Neural progenitor cell (in vitro differentiated cells): Measurements from ENCODE around the gene DCST1. TPM values are rescaled to one million over a fixed set of nuclear protein-coding genes. Genes with fewer than 3 reads are reported as not detected.

Source experiments
- DNase-seq: peaks from one replicate; pipeline ENCODE4 v3.0.0-alpha.2; 2016; ENCODE audit warnings: low spot score
- H2AFZ ChIP-seq: fragments of 200-600 bp; sonication (generic); replicated peaks from 2 replicates; pipeline ENCODE4 v1.6.1; 2016; ENCODE audit warnings: antibody characterized with exemption
- H3F3A ChIP-seq: fragments of 200-600 bp; sonication (generic); 2 replicates; pipeline ENCODE4 v1.6.1; 2016; ENCODE audit warnings: antibody characterized with exemption, low read depth
- H3K27ac ChIP-seq: fragments of 200-600 bp; sonication (generic); 2 replicates; pipeline ENCODE4 v1.5.1; 2016; ENCODE audit warnings: mild to moderate bottlenecking
- H3K27me3 ChIP-seq: fragments of 200-600 bp; sonication (generic); 2 replicates; pipeline ENCODE4 v1.6.1; 2016; ENCODE audit warnings: mild to moderate bottlenecking, moderate library complexity
- H3K36me3 ChIP-seq: fragments of 200-600 bp; sonication (generic); 2 replicates; pipeline ENCODE4 v1.5.1; 2016
- H3K4me1 ChIP-seq: fragments of 200-600 bp; sonication (generic); 2 replicates; pipeline ENCODE4 v1.6.1; 2016; ENCODE audit warnings: mixed run types
- H3K4me2 ChIP-seq: fragments of 200-600 bp; sonication (generic); 2 replicates; pipeline ENCODE4 v1.6.1; 2016
- H3K4me3 ChIP-seq: fragments of 200-600 bp; sonication (generic); 2 replicates; pipeline ENCODE4 v1.5.1; 2016
- H3K79me2 ChIP-seq: fragments of 200-600 bp; sonication (generic); 2 replicates; pipeline ENCODE4 v1.6.1; 2016; ENCODE audit warnings: low read depth
- H3K9ac ChIP-seq: fragments of 200-600 bp; sonication (generic); 2 replicates; pipeline ENCODE4 v1.6.1; 2016
- H3K9me3 ChIP-seq: fragments of 200-600 bp; sonication (generic); 2 replicates; pipeline ENCODE4 v1.5.1; 2016; ENCODE audit warnings: low read depth
- H4K20me1 ChIP-seq: fragments of 200-600 bp; sonication (generic); 2 replicates; pipeline ENCODE4 v1.6.1; 2016; ENCODE audit warnings: low read depth
- H3K27ac Mint-ChIP-seq: 3 replicates; pipeline ENCODE4 v1.8.0; 2021; ENCODE audit warnings: mixed read lengths
- H3K27me3 Mint-ChIP-seq: 2 replicates; pipeline ENCODE4 v1.8.0; 2022; ENCODE audit warnings: low read depth, mild to moderate bottlenecking, inconsistent platforms, moderate library complexity, mixed read lengths; ENCODE audit not compliant: insufficient read depth
- H3K36me3 Mint-ChIP-seq: 3 replicates; pipeline ENCODE4 v1.8.0; 2021; ENCODE audit warnings: mixed read lengths
- H3K4me1 Mint-ChIP-seq: 3 replicates; pipeline ENCODE4 v1.8.0; 2021; ENCODE audit warnings: mixed read lengths
- H3K4me3 Mint-ChIP-seq: 3 replicates; pipeline ENCODE4 v1.8.0; 2021; ENCODE audit warnings: mild to moderate bottlenecking, moderate library complexity, mixed read lengths
- H3K9me3 Mint-ChIP-seq: 3 replicates; pipeline ENCODE4 v1.8.0; 2020; ENCODE audit warnings: mixed read lengths
- CTCF ChIP-seq: fragments of 200-600 bp; sonication (generic); IDR thresholded peaks from 2 replicates; pipeline ENCODE4 v1.5.1; 2017; ENCODE audit warnings: antibody characterized with exemption, mild to moderate bottlenecking
- EZH2 ChIP-seq: fragments of 200-600 bp; sonication (generic); IDR thresholded peaks from 2 replicates; pipeline ENCODE4 v1.6.1; 2017; ENCODE audit warnings: antibody characterized with exemption, mild to moderate bottlenecking, moderate library complexity
- EZH2phosphoT487 ChIP-seq: fragments of 200-600 bp; sonication (generic); IDR thresholded peaks from 2 replicates; pipeline ENCODE4 v1.6.1; 2017; ENCODE audit warnings: antibody characterized with exemption
- total RNA-seq: library from RNA; depleted of rRNA; stranded (reverse); fragments of >200 nt; gene quantifications from 2 replicates; pipeline ENCODE4 v1.2.3, GENCODE V29; 2015; ENCODE audit warnings: low replicate concordance

Gene DCST1
- total RNA-seq, 1 donor from 2014 or later, result not detected

GRCh38 chr1:155084722-155085503, 51.3 kb downstream of the DCST1 start:
- H3K36me3 ChIP-seq, result no peaks in the 10 kb centered on the region
- peak overlapping the region; percentile 78 for H3K4me3 ChIP-seq
- H3K9ac ChIP-seq, result no peak overlapping the region
- peaks cover 43% of the 10 kb centered on the region for H3K27me3 Mint-ChIP-seq
- H3K27ac ChIP-seq, result no peak overlapping the region
- H4K20me1 ChIP-seq, result peaks cover 27% of the 10 kb centered on the region
- no peaks in the 10 kb centered on the region for H3K36me3 Mint-ChIP-seq
- H3K9me3 ChIP-seq, result no peaks in the 10 kb centered on the region
- peak; percentile 97 for DNase-seq
- peaks cover 32% of the 10 kb centered on the region for H3K4me1 Mint-ChIP-seq
- H3K4me1 ChIP-seq, result peaks cover 15% of the 10 kb centered on the region
- H3K27me3 ChIP-seq, result peaks cover 51% of the 10 kb centered on the region
- peak overlapping the region; percentile 96 for H3K4me3 Mint-ChIP-seq
- peak overlapping the region; percentile 74 for H3K4me2 ChIP-seq
- H3K79me2 ChIP-seq, result no peaks in the 10 kb centered on the region
- H3K27ac Mint-ChIP-seq, result peak overlapping the region; percentile 14
- H3F3A ChIP-seq, result peaks cover 38% of the 10 kb centered on the region
- H3K9me3 Mint-ChIP-seq, result no peaks in the 10 kb centered on the region
- TF ChIP-seq EZH2, result peak; percentile 28
- peak; percentile 96 for TF ChIP-seq CTCF
- peak; percentile 27 for TF ChIP-seq EZH2phosphoT487
- peak overlapping the region; percentile 93 for H2AFZ ChIP-seq

- no peak for TF ChIP-seq EZH2
- TF ChIP-seq CTCF, result no peak
- no peak for TF ChIP-seq EZH2phosphoT487
- Histone ChIP-seq H3K36me3 (no peaks in the 10 kb centered on the region), H3K9ac (no peak overlapping the region), H3F3A (peaks cover 32% of the 10 kb centered on the region), H3K9me3 (no peaks in the 10 kb centered on the region), H3K4me2 (peak overlapping the region; percentile 74), H3K27ac (no peak overlapping the region), H3K4me3 (peak overlapping the region; percentile 78), H4K20me1 (peaks cover 27% of the 10 kb centered on the region), H3K79me2 (no peaks in the 10 kb centered on the region), H3K4me1 (peaks cover 15% of the 10 kb centered on the region), H2AFZ (peak overlapping the region; percentile 93), H3K27me3 (peaks cover 44% of the 10 kb centered on the region)
- Mint-ChIP-seq H3K4me1 (peaks cover 32% of the 10 kb centered on the region), H3K27ac (no peak overlapping the region), H3K4me3 (peak overlapping the region; percentile 96), H3K36me3 (no peaks in the 10 kb centered on the region), H3K9me3 (no peaks in the 10 kb centered on the region), H3K27me3 (peaks cover 42% of the 10 kb centered on the region)
- DNase-seq, result peak; percentile 56
Measured at GRCh38 chr1:155085504-155086127, 52.0 kb downstream of the DCST1 start.

GRCh38 chr1:155086128-155086741, 52.6 kb downstream of the DCST1 start:
- Histone ChIP-seq H3K79me2 (no peaks in the 10 kb centered on the region), H3K9me3 (no peaks in the 10 kb centered on the region), H2AFZ (no peak overlapping the region), H3K4me3 (peak overlapping the region; percentile 78), H3K4me2 (peak overlapping the region; percentile 74), H4K20me1 (peaks cover 27% of the 10 kb centered on the region), H3K36me3 (no peaks in the 10 kb centered on the region), H3K4me1 (peaks cover 15% of the 10 kb centered on the region), H3K27me3 (peaks cover 38% of the 10 kb centered on the region), H3K9ac (no peak overlapping the region), H3F3A (peaks cover 26% of the 10 kb centered on the region), H3K27ac (no peak overlapping the region)
- Mint-ChIP-seq H3K4me3 (peak overlapping the region; percentile 75), H3K9me3 (no peaks in the 10 kb centered on the region), H3K27ac (no peak overlapping the region), H3K4me1 (peaks cover 32% of the 10 kb centered on the region), H3K36me3 (no peaks in the 10 kb centered on the region), H3K27me3 (peaks cover 38% of the 10 kb centered on the region)
- no peak for TF ChIP-seq EZH2
- peak; percentile 98 for TF ChIP-seq CTCF
- DNase-seq, result peak; percentile 76
